Measurements from ENCODE around the gene RASAL1.

Gene RASAL1, protein sequence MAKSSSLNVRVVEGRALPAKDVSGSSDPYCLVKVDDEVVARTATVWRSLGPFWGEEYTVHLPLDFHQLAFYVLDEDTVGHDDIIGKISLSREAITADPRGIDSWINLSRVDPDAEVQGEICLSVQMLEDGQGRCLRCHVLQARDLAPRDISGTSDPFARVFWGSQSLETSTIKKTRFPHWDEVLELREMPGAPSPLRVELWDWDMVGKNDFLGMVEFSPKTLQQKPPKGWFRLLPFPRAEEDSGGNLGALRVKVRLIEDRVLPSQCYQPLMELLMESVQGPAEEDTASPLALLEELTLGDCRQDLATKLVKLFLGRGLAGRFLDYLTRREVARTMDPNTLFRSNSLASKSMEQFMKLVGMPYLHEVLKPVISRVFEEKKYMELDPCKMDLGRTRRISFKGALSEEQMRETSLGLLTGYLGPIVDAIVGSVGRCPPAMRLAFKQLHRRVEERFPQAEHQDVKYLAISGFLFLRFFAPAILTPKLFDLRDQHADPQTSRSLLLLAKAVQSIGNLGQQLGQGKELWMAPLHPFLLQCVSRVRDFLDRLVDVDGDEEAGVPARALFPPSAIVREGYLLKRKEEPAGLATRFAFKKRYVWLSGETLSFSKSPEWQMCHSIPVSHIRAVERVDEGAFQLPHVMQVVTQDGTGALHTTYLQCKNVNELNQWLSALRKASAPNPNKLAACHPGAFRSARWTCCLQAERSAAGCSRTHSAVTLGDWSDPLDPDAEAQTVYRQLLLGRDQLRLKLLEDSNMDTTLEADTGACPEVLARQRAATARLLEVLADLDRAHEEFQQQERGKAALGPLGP

DNA sequence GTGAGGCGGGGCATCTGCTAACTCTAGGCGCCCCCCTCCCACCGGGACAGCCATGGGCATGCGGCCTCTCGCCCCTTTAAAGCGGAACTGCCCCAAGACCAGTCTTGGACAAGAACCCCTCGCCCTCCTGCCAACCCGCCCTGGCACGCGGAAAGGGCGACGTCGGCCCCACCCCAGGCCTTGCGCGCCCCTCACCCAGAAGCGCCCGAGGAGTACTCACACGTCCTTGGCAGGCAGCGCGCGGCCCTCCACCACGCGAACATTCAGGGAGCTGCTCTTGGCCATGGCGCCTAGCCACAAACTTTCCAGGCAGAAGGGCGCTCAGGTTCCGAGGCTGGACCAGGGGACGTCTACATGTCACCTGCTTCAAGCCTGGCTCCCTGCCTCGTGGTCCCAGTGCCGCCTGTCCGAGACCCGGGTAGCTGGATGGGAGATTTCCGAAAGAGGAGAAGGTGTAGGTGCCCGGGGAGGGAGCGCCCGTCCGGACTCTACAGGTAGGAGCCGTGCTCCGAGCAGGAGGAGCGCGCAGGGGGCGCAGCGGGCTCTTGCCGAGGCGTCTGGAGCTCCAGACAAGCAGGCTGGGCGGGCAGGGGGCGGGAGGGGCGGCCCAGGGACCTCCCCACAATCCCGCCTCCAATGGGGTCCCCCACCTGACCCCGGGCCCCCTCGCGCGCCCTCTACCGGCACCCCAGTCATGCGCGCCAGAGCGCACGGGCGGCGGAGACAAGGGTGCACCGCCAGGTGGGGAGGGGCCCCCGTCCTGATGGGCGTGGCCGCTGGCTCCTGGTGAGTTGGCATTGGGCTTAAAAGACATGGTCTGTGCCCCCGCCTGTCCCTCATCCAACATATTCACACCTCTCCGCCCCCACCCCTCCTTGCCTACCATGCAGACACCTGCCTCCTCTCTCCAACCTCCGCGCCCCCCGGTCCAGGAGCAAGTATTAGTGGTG lies at the start of gene RASAL1:
Gene RASAL1 (minus strand): TSS at position 584 of the 950 bp plus-strand sequence. CDS start 299 bp downstream, at position 285.
- DNase-seq = peak; percentile 76

DNA sequence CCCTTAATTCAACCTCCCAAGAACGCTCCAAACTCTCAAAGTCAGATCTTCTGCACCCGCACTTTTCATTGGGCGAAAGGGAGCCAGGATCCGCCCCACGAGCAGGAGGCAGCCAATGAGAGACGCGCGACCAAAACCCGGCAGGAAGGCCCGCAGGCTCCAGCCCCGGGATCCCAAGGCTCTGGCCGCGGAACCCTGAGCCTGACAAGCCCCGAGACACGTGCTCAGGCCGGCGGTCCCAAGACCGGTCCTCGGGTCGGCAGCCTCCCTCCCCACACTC lies 49.3 kb upstream of the RASAL1 start:
- DNase-seq = peak; percentile 86

DNA sequence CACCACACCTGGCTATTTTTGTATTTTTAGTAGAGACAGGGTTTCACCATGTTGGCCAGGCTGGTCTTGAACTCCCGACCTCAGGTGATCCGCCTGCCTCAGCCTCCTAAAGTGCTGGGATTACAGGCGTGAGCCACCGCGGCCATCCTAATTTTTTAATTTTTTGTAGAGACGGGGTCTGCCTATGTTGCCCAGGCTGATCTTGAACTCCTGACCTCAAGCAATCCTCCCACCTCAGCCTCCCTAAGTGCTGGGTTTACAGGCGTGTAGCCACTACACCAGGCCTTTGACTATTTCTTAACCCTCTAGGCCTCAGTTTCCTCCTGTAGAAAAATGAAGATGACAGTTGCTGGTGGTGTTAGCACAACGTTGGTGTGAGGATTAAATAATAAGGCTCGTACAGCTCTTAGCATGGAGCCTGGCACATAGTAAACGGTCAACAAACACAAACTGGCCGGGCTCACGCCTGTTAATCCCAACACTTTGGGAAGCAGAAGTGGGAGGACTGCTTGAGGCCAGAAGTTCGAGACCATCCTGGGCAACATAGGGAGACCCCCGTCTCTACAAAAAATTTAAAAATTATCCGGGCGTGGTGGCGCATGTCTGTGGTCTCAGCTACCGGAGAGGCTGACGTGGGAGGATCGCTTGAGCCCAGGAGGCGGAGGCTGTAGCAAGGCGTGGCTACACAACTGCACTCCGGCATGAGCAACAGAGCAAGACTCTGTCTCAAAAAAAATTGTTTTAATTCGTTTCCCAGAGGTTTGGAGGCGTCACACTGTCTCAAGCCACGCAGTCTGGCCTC lies 48.7 kb upstream of the RASAL1 start:
- no peak for DNase-seq

DNA sequence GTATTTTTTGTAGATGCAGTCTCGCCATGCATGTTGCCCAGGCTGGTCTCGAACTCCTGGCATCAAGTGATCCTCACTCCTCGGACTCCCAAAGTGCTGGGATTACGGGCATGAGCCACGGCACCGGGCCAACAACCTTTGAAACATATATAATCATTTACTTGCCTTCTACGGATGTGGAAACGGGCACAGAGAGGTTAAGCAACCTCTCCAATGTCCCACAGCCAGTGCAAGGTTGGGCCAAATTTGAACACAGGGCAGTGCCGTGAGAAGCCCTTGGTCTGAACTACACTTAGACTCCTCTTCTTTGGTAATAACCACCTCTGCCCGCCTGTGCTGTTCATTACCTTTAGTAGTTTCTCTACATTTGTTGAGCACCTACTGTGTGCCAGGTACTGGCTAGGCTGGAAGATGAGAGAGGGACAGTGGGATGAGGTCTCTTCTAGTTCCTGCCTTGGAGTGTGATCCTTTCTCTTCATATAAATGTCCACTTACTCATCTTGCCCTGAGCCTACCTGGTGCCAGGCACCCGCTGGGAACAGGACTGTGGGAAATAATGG lies 47.5 kb upstream of the RASAL1 start:
- no peak for DNase-seq

DNA sequence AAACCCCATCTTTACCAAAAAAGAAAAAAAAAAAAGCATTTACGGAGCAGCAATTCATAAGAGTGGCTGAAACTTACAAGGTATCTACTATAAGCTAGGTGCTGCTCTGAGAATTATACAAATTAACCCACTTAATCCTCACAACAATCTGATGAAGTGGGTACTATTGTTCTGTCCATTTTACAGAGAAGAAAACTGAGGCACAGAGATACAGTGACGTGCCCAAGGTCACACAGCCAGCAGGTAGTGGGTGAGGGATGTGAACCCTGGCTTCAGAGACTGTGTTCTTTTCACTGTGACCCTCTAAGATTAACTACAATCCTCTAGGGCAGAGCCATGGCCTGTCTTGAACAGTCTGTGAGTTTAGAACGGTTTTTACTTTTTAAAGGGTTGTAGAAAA lies 46.4 kb upstream of the RASAL1 start:
- DNase-seq = no peak

DNA sequence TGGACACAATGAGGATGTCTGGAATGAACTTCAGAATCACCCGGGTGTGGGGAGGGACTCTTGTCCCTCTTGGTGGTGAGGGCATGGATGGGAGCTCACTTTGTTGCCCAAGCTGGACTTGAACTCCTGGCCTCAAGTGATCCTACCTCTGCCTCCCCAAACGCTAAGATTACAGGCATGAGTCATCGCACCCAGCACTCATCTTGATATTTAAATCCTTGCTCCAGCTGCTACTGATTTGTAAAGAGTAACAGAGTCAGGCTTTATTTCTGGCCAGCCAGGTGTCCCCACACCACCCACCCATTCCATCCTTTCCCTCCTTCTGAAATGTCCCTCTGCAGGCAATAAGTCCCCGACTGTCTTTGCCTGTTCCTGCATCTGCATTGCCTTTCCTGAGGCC lies 44.8 kb upstream of the RASAL1 start:
- no peak for DNase-seq

DNA sequence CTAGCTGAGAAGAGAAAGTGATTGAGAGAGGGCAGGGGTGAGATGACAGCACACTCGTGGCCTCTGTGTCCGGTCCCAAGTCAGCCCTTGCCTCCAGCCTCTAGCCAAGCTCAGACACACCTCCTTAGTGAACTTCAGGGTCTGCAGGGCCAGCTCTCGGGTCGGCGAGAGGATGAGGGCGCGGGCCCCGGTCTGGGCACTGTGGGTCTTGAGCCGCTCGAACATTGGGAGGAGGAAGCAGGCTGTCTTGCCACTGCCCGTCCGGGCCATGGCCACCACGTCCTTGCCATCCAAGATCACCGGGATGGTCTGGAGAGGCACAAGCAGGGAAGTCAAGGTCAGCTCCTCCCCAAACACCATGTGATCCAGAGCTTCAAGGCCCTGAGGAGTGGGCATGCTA lies 43.5 kb upstream of the RASAL1 start:
- no peak for DNase-seq

DNA sequence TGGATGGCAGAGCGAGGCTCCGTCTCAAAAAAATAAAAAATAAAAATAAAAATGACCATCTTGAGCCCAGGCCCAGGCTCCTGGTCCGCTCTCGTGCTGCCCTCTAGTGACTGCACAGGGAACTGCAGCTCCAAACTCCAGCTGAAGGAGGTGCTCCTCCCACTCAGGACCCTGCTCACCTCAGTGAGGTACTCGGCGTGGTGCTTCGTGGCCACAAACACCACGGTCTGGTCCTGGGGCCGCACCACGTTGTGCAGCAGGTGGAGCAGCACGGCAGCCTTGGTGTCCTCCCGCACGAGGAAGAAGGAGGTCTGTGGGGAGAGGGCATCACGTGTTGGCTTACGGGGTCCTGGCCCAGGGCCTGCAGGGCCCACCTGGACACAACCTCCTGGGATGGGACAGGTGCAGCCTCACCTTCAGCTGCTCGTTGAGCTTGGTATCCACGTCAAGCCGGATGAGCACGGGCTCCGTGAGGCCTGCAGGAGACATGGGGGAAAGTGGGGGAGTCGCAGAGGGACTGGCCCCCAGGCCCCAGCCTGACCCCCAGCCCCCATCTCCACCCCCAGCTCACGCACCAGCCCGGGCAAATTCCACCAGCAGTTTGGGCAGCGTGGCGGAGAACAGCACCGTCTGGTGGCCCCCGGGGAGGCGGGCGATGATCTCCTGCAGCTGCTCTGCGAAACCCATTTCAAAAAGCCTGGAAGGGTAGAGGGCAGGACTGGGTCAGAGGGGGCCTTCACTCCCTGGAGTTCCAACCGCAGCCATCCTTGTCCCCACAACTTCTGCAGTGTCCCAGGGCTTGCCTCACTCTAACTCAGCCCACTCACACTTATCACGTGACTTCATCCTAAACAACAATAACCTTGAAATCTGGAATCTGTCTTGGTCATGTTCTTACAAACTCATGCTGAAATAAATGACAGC lies 39.2 kb upstream of the RASAL1 start:
- DNase-seq = peak; percentile 68

DNA sequence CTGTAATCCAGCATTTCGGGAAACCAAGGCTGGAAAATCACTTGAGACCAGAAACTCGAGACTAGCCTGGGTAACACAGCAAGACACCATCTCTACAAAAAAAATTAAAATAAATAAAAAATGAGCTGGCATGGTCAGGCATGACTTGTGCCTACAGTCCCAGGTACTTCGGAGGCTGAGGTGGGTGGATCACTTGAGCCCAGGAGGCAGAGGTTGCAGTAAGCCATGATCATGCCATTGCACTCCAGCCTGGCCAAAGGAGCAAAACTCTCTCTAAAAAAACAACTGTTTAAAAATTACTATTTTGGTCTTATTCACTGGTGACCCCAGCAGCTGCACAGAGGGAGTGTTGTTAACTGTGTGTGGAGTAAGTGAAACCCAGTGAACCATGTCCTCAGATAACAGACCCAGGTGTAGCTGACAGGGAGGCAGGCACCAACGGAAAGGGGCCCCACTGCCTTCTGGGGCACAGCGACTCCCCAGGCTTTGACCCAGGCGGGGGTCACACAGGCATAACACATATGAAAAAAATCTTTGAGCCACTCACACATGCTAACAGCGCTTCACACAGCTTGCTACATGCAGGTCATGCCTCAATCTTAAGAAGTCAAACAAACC lies 37.6 kb upstream of the RASAL1 start:
- no peak for DNase-seq

DNA sequence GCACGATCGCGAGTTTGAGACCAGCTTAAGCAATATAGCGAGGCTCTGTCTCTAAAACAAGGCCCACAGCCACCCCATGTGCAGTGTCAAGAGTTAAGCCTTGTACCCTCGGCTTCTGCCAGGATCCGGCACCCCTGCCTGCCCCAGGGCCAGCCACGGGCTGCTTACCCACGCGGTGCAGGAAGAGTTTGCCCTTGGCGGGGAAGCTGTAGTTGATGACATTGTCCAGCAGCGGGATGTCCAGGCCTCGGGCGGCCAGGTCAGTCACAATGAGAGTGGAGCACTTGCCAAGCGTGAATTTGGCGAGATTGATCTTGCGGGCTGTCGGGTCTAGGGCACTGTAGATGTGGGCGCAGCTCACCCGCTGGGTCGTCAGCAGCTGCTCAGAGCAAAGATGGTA lies 36.6 kb upstream of the RASAL1 start:
- no peak for DNase-seq

DNA sequence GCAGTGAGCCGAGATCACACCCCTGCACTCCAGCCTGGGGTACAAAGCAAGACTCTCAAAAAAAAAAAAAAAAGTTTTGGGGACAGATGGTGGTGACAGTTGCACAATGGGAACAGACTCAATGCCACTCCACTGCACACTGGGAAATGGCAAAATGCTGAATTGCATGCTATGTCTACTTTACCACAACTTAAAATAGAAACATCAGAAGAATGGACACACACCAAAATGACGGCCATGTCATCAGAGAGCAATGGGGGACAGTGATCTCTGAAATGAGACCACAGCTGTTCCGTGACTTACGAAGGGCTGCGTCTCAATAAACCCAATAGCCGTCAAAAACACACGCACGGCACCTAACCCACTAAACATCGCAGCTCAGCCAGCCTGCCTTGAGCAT lies 36.0 kb upstream of the RASAL1 start:
- no peak for DNase-seq

DNA sequence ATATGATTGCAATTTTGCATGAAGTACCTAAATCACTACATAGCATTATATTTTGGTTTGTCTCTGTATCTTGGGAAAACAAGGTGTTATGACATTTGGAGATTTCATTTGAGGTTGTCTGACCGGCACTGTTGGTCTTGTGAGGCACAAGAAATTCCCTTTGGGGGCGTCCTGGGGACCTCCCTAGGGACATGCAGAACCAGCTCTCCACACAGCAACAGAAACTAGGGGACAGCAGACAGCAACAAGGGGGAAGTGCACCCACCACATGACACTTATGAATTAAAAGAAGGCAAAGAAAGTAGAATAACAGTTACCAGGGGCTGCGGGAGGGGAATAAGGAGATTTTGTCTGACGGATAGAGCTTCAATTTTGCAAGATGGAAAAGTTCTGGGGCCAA lies 35.4 kb upstream of the RASAL1 start:
- DNase-seq = no peak

DNA sequence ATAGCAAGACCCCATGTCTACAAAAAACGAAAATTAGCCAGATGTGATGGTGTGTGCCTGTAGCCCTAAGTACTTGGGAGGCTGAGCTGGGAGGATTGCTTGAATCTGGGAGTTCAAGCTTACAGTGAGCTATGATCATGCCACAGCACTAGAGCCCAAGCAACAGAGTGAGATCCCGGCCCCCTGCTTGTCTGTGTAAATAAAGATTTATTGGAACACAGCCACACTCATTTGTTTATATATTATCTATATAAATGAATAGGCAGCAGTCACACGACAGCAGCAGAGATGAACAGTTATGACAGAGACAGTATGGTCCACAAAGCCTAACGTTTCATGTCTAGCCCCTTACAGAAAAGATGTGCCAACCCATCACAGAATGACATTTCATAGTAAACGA lies 34.9 kb upstream of the RASAL1 start:
- no peak for DNase-seq

DNA sequence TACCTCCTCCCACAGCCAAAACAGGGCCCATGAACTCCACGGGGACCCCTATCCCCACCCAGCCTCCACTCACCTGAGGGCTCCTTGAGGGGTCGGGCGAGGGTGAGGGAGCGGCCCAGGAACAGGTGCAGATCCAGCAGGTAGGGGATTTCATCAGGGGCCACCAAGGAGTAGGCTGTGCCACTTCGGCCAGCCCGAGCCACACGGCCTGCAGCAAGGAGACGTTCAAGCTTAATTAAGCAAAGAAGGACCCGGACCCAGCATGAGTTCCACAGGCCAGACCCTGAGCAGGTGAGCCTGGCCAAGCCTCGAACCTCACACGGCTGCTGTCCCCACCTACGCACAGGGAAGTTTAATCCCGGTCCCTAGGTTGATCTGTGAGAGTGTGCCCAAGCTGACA lies 34.1 kb upstream of the RASAL1 start:
- no peak for DNase-seq

DNA sequence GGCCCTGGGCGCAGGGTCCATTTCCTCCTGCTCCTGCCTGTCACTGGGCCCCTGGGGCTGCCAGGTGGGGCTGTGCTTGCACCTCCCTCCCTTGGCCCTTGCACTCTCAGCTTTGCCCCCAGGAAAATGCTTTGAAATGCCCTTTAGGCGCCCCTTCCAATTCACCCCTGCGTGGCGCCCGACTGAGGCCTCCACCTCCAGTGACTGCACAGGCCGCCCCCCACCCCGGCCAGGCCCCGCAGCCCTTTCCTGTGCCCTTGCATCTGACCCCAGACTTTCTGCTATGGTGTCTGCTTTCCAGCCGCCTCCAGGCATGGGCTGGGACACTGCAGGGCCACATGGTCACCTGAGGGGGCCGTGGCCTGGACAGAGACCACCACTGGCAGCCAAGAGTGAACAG lies 32.3 kb upstream of the RASAL1 start:
- no peak for DNase-seq

DNA sequence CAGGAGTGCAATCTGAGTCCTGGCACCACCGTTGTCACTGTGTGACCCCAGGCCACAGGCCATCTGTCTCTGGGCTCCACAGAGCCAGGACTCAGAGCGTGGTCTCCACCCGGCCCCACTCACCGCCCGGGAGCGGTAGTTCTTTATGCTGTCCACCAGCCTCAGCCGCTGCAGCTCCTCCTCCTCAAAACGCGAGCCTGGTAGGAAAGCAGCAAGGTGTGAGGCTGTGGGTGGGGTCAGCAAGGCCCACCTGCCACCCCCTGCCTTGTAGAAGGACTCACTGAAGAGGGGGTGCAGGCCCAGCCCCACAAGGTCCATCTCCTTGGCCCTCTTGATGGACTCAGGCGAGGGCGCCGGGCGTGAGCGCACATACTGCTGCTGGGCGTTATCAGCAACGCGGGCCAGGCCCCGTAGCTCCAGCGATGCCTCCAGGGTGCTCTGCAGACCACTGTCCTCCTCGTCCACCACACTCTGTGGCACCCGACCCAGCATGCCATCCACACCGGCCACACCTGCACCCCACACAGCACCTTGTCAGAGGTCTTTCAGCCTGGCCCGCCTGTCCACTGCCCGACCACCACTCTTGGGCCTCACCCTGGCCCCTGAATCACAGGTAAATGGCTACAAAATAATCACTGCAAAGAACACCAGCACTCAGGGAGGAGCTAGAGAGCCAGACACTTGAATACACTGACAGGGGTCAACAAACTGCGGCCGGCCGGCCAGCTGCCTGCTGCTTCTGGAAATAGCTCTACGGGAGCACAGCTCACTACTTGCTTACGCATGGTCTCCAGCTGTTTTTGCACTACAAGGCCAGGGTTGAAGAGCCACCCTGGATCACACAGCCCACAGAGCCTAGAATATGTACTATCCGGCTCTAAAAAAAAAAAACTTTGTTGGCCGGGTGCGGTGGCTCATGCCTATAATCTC lies 30.2 kb upstream of the RASAL1 start:
- DNase-seq = no peak

DNA sequence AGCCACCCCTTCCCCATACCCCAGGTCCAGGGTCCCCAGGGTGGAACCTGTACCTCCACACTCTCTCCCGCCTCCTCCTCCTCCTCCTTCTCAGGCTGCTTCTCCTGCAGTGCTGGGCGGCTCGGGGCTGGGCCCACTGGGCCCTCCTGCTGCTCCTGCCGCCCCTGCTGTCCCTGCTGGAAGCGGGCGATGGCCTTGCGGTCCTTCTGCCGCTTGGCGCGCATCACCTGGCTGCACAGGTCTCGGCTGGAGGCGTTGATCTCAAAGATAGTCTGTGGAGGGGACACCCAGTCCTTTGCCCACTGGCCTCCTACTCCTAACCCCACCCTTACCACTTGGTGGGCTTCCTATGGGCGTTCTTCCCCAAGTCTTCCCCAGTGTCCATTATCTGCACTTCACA lies 28.5 kb upstream of the RASAL1 start:
- DNase-seq = no peak

DNA sequence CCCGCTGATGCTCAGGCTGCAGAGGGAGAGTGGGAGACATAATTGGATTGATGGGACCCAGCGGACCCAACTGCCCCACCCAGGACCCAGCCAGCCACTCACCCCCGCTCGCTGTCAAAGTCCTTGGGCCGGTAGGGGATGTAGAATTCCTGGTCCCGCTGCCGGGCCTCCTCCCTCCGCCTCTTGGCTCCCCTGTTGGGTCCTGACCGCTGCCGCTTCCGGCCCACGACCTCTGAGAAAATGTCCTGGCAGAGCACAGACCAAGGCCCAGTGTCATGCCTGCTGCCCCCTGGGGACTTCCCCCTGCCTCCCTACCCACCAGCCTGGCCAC lies 27.4 kb upstream of the RASAL1 start:
- DNase-seq = no peak
